ENCODE measurements around the gene ADCY4. TPM values are rescaled to one million over a fixed set of nuclear protein-coding genes. Genes with fewer than 3 reads are reported as not detected.

ADCY4 gene
- total RNA-seq, 1 donor from 2014 or later = 143 TPM

DNA sequence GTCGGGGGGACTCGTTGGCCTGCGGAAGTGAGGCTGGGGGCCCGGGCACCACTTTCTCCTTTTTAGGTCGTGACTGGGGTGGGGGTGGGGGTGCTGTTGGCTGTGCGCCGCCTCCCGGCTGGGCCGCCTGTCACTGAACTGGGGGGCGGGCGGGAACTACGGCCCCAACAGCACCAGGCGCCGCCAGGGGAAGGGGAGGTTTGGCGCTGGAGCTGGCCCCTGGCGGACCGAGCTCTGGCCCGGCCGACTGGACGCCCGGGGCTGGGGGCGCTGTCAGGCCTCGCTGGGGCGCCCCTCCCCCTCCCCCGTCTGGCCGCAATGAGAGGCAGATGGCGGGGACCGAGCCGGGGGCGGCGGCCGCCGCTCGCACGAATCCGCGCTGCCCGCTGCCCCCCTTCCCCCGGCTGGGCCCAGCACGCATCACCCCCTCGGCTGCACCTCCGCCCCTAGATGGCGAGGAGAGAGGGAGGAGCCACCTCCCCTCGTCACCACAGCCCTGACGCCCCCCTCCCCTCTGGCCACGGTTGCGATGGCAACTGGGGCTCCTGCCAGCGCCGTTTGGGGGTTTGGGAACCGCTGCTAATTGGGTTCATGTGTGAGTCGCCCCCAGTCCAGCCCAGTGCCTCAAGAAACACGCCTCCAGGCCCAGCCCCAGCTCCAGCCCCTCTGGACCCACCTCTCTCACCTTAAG lies 33.8 kb upstream of the ADCY4 start:
- peak in 1 of 2 donors; percentile 84 for DNase-seq (ENCODE audit: low spot score in 2 of 2)
- H3K27ac ChIP-seq = peak overlapping the region; percentile 96 to 99
- peak overlapping the region; percentile 67 to 78 for H3K4me3 ChIP-seq
- H3K9me3 ChIP-seq = no peaks in the 10 kb centered on the region
- H3K27me3 ChIP-seq = no peaks in the 10 kb centered on the region
- peaks cover 6 to 21% of the 10 kb centered on the region in 2 donors for H3K4me1 ChIP-seq
- peaks cover 0 to 18% of the 10 kb centered on the region in 2 donors for H3K36me3 ChIP-seq
- intact Hi-C loops (cut with DNase I) = loop anchor here (5.0 to 10.0 kb wide), 4 partner anchors 254 to 1496 kb away; partner anchors contain the start of genes AP1G2, DCAF11, LRP10 and NRL
- TF ChIP-seq, protein P1, sequence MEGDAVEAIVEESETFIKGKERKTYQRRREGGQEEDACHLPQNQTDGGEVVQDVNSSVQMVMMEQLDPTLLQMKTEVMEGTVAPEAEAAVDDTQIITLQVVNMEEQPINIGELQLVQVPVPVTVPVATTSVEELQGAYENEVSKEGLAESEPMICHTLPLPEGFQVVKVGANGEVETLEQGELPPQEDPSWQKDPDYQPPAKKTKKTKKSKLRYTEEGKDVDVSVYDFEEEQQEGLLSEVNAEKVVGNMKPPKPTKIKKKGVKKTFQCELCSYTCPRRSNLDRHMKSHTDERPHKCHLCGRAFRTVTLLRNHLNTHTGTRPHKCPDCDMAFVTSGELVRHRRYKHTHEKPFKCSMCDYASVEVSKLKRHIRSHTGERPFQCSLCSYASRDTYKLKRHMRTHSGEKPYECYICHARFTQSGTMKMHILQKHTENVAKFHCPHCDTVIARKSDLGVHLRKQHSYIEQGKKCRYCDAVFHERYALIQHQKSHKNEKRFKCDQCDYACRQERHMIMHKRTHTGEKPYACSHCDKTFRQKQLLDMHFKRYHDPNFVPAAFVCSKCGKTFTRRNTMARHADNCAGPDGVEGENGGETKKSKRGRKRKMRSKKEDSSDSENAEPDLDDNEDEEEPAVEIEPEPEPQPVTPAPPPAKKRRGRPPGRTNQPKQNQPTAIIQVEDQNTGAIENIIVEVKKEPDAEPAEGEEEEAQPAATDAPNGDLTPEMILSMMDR (IDR thresholded peaks at IDR 0.05) = no peak

DNA sequence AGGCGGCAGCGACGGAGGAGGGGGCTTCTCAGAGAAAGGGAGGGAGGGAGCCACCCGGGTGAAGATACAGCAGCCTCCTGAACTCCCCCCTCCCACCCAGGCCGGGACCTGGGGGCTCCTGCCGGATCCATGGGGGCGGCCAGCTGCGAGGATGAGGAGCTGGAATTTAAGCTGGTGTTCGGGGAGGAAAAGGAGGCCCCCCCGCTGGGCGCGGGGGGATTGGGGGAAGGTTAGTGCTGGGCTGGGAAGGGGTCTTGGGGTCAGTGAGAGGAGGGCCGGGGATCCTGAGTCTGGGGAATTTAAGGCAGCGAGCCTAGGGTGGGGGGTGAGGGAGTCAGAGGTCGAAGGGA lies 33.3 kb upstream of the ADCY4 start:
- intact Hi-C loops (cut with DNase I) = loop anchor here (5.0 to 10.0 kb wide), 4 partner anchors 253 to 1496 kb away; partner anchors contain the start of genes AP1G2, DCAF11, LRP10 and NRL
- no peaks in the 10 kb centered on the region for H3K9me3 ChIP-seq
- TF ChIP-seq, protein P1 (IDR thresholded peaks at IDR 0.05) = no peak
- H3K4me1 ChIP-seq = peaks cover 6 to 21% of the 10 kb centered on the region in 2 donors
- peaks cover 0 to 13% of the 10 kb centered on the region in 2 donors for H3K36me3 ChIP-seq
- H3K27ac ChIP-seq = peak overlapping the region; percentile 96 to 99
- DNase-seq (ENCODE audit: low spot score in 2 of 2) = no peak
- H3K4me3 ChIP-seq = peak overlapping the region; percentile 67 to 78
- no peaks in the 10 kb centered on the region for H3K27me3 ChIP-seq

DNA sequence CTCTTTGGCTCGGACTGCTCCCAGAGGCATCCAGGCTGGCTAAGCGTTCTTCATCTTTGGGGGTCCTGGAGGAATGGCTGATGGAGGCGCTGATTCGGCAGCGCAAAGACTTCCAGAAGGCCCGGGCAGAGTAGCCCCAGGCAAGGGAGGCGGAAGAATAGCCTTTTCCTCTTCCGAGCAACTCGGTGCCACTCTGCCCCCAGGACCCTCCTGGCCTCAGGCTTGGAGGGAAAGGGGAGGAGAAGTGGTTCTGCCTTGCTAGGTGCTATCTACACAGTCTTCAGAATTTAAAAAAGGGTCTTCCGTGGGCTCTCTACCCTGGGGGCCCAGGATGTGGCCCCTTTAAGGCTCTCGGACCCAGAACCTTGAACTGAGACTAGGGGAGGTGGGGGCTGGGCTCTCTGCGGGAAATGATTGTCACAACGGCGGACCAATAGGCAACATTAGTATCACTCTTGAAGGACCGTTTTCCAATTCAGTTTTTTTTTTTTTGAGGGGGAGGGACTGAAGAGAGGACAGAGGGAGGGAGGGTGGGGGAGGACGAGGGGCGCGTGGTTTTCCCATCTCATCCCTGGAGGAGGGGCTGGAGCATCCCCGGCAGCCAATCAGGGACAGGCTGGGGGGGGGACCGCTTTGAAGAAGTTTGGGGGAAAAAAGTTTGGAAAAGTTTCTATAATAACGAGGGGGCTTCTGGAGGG lies 32.8 kb upstream of the ADCY4 start, which contains the start of gene NFATC4:
Gene NFATC4, plus strand, starts transcription at position 671 of the 698 bp plus-strand sequence. CDS start 157 bp downstream, outside the sequence.
- TF ChIP-seq, protein P1 (IDR thresholded peaks at IDR 0.05) = no peak
- Histone ChIP-seq H3K4me1 (peaks cover 6 to 21% of the 10 kb centered on the region in 2 donors), H3K36me3 (peaks cover 0 to 8% of the 10 kb centered on the region in 2 donors), H3K27me3 (no peaks in the 10 kb centered on the region), H3K9me3 (no peaks in the 10 kb centered on the region), H3K4me3 (peak within 1 kb of the TSS; percentile 67 to 78), H3K27ac (peak within 1 kb of the TSS; percentile 96 to 99)
- intact Hi-C loops (cut with DNase I) = loop anchor here (2.0 to 10.0 kb wide), 7 partner anchors 31 to 1495 kb away; partner anchors contain the start of genes AP1G2, DCAF11, LRP10 and NRL
- DNase-seq (ENCODE audit: low spot score in 2 of 2) = peak; percentile 34 to 92

DNA sequence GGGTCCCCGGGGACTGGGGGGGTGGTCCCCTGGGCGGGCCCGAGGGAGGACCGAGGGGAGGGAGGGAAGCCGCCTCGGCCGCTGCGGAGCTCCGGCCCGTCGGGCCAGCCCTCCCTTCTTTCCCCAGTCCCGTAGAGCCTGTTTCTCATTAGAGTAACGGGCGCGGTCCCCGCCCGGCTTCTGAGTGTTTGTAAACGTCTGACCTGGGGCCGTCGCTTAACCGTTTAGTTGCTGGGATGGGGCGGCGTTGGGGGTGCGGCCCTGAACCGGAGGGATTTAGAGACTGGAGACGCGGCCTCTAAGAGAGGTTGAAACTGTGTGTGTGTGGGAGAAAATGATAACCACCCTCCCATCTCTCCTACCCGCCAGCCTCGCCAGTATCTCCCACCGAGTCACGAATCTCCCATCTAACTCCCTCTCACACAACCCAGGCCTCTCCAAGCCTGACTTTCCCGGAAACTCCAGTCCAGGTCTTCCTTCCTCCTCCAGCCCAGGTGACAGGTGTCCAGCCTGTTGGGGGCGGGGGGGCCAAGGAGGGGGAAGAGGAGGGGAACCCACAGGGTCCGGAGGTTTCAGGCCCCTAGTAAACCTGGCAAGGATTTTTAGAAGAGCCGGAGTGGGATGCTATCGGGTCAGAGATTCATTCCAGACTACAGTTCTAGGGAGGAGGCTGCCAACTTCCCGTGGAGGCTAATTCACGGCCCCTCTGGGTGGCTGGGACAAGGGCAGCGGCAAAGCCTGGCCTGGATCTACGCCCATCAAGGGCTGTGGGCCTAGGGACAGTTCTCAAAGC lies 32.0 kb upstream of the ADCY4 start:
- peak; percentile 65 to 96 for DNase-seq (ENCODE audit: low spot score in 2 of 2)
- H3K4me3 ChIP-seq = peak overlapping the region; percentile 67 to 78
- H3K9me3 ChIP-seq = no peaks in the 10 kb centered on the region
- peaks cover 0 to under 1% of the 10 kb centered on the region in 2 donors for H3K36me3 ChIP-seq
- intact Hi-C loops (cut with DNase I) = loop anchor here (1.0 to 10.0 kb wide), 10 partner anchors 32 to 1495 kb away; partner anchors contain the start of genes AP1G2, DCAF11, LRP10 and NRL
- TF ChIP-seq, protein P1 (IDR thresholded peaks at IDR 0.05) = no peak
- H3K27ac ChIP-seq = peak overlapping the region; percentile 96 to 99
- H3K27me3 ChIP-seq = no peaks in the 10 kb centered on the region
- H3K4me1 ChIP-seq = peaks cover 6 to 18% of the 10 kb centered on the region in 2 donors

DNA sequence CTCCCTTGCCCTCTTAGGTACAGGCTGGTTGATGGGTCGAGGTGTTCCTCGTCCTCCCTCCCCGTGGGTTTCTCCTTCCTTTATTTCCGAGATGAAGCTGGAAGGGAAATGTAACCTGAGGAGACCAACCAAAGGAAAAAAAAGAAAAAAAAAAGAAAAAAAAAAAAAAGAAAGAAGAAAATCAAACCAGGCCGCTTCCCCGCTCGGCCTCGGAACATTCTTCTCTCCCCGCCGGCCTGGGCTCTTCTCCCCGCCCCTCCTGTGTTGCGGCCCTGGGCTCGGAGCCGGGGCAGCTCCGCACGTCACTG lies 31.5 kb upstream of the ADCY4 start:
- intact Hi-C loops (cut with DNase I) = loop anchor here (1.0 to 10.0 kb wide), 10 partner anchors 32 to 1494 kb away; partner anchors contain the start of genes AP1G2, DCAF11, LRP10 and NRL
- H3K9me3 ChIP-seq = no peaks in the 10 kb centered on the region
- H3K4me1 ChIP-seq = peaks cover 6 to 18% of the 10 kb centered on the region in 2 donors
- TF ChIP-seq, protein P1 (IDR thresholded peaks at IDR 0.05) = no peak
- peak overlapping the region; percentile 67 to 78 for H3K4me3 ChIP-seq
- H3K36me3 ChIP-seq = no peaks in the 10 kb centered on the region
- peak overlapping the region; percentile 96 to 99 for H3K27ac ChIP-seq
- no peaks in the 10 kb centered on the region for H3K27me3 ChIP-seq
- no peak for DNase-seq (ENCODE audit: low spot score in 2 of 2)

All from ascending aorta (tissue), 2 donors.